Lower lobe of right lung (tissue), 2 donors: Measurements from ENCODE around the gene KIF26B. TPM values are rescaled to one million over a fixed set of nuclear protein-coding genes. Genes with fewer than 3 reads are reported as not detected.
A peak's percentile ranks its signal among the peaks of the same experiment; 100 is the strongest.

ENCODE experiments used
- ATAC-seq, 2 donors: fragments of 200-7000 bp; cut with Tn5 transposase; one replicate each; pipeline ENCODE4 v1.9.1; 2020 to 2022; ENCODE audit warnings: mild to moderate bottlenecking in 2 of 2, moderate library complexity in 2 of 2
- DNase-seq: peaks from one replicate; pipeline ENCODE4 v3.0.0-alpha.2; 2020
- H3K27ac ChIP-seq: fragments of 200-600 bp; one replicate; pipeline ENCODE4 v1.8.0; 2022
- H3K27me3 ChIP-seq: fragments of 200-600 bp; one replicate; pipeline ENCODE4 v1.8.0; 2022; ENCODE audit warnings: low read depth
- H3K36me3 ChIP-seq: fragments of 200-600 bp; one replicate; pipeline ENCODE4 v1.8.0; 2022; ENCODE audit warnings: mild to moderate bottlenecking
- H3K4me1 ChIP-seq: fragments of 200-600 bp; one replicate; pipeline ENCODE4 v1.8.0; 2022
- H3K4me3 ChIP-seq: fragments of 200-600 bp; one replicate; pipeline ENCODE4 v1.8.0; 2022; ENCODE audit warnings: mild to moderate bottlenecking
- H3K9me3 ChIP-seq: fragments of 200-600 bp; one replicate; pipeline ENCODE4 v1.8.0; 2022
- intact Hi-C: fragments of 100-400 bp; cut with DNase I; formaldehyde crosslinking; loops from one replicate; pipeline ENCODE4 v1.11.0; 2022
- total RNA-seq: library from RNA; stranded (reverse); fragmentation: NEBNext Ultra II Directional; extraction: Animal tissue kit (Norgen Biotek cat#: 25700); gene quantifications from one replicate; pipeline ENCODE4 v1.2.1, GENCODE V29; 2021
- TF ChIP-seq, protein P1 (sequence below): fragments of 200-600 bp; IDR thresholded peaks from one replicate; pipeline ENCODE4 v1.8.0; 2022; ENCODE audit warnings: antibody characterized with exemption, mild to moderate bottlenecking
- donor health status: DM: no; HTN: yes; CAD: no; lungs with severe emphysema.

Gene KIF26B
- total RNA-seq, 1 donor from 2014 or later: 1.2 TPM

DNA sequence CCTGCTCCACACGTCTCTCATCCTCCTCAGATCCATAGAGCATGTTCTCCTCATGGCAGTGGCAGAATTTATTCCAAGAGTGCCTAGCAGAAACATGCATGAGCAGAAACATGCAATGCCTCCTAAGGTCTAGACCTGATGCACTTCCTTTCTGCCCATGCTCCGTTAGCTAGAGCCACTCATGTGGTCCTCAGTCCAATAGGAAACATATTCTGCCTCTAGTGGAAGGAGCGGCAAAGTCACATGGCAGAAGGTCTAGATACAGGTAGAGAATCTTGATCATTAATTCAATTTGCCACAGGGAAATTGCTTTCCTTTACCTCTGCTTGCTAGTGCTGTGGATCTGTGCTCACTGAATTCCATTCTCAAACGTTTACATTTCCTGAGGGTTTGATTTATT lies 130.4 kb downstream of the KIF26B start:
- no peaks in the 10 kb centered on the region for H3K4me1 ChIP-seq
- TF ChIP-seq, protein P1, sequence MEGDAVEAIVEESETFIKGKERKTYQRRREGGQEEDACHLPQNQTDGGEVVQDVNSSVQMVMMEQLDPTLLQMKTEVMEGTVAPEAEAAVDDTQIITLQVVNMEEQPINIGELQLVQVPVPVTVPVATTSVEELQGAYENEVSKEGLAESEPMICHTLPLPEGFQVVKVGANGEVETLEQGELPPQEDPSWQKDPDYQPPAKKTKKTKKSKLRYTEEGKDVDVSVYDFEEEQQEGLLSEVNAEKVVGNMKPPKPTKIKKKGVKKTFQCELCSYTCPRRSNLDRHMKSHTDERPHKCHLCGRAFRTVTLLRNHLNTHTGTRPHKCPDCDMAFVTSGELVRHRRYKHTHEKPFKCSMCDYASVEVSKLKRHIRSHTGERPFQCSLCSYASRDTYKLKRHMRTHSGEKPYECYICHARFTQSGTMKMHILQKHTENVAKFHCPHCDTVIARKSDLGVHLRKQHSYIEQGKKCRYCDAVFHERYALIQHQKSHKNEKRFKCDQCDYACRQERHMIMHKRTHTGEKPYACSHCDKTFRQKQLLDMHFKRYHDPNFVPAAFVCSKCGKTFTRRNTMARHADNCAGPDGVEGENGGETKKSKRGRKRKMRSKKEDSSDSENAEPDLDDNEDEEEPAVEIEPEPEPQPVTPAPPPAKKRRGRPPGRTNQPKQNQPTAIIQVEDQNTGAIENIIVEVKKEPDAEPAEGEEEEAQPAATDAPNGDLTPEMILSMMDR: no peak
- no peaks in the 10 kb centered on the region for H3K27me3 ChIP-seq
- no peak overlapping the region for H3K27ac ChIP-seq
- no peak for DNase-seq
- no peaks in the 10 kb centered on the region for H3K36me3 ChIP-seq
- intact Hi-C loops: no loop called here
- no peaks in the 10 kb centered on the region for H3K9me3 ChIP-seq
- H3K4me3 ChIP-seq: no peak overlapping the region
- ATAC-seq: no peak

DNA sequence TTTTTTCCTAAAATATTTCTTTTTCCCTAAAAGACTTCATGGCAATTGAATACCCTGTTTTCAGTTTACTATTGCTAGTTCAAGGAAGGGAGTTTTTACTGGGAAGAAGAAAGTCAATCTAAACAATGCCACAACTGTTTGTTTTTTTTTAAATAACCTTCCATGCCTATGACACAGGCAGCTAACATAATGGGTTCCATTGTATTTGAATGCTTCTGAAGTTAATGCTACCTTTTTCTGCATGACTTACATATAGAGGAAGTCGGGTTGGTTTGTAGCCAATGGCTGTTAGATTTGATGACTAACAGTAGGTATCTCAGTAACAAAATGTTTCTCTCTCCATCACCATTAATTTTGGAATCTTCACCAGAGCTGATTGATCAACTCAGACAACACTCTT lies 134.0 kb downstream of the KIF26B start:
- Histone ChIP-seq H3K4me1 (no peaks in the 10 kb centered on the region), H3K27ac (no peak overlapping the region), H3K4me3 (no peak overlapping the region), H3K36me3 (no peaks in the 10 kb centered on the region), H3K9me3 (no peaks in the 10 kb centered on the region), H3K27me3 (no peaks in the 10 kb centered on the region)
- DNase-seq: no peak
- intact Hi-C loops: no loop called here
- ATAC-seq: no peak
- TF ChIP-seq, protein P1: no peak

DNA sequence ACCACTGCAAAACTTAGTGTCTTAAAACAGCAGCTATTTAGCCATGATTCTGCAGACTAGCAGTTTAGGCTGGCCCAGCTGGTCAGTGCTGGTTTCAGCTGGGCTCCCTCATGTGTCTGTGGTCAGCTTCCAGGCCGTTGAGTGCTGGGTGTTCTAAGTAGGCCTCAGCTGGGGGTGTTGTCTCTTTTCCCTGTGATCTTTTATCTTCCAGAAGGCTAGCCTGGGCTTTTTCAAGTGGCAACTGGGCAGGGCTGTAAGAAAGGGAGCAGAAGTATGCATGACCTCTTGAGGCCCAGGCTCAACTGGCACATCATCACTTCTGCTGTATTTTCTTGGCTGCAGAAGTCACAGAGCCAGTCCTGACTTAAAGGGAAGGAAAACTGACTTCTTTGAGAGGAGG lies 136.1 kb downstream of the KIF26B start:
- Histone ChIP-seq H3K27ac (no peak overlapping the region), H3K4me3 (no peak overlapping the region), H3K27me3 (no peaks in the 10 kb centered on the region), H3K4me1 (no peaks in the 10 kb centered on the region), H3K36me3 (no peaks in the 10 kb centered on the region), H3K9me3 (no peaks in the 10 kb centered on the region)
- DNase-seq: no peak
- TF ChIP-seq, protein P1: no peak
- intact Hi-C loops: no loop called here
- ATAC-seq: peak; percentile 23 to 65

DNA sequence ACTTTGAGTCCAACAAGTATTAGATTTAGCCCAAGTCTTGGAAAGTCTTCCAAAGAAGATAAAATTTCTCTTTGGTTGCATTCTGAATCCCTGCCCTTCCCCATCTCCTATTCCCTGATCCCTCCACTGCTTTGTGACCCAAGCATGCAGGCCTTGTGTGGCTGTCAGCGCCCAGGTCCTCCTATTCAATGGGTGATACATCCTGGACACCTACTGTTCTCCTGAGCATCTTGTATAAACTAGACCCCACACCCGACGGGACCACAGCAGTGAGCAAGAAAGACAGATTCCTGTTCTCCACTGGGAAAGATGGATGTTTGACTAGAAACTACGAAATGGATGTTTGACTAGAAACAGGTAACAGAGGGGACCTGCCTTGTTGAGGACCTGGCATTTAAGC lies 136.6 kb downstream of the KIF26B start:
- no peak overlapping the region for H3K27ac ChIP-seq
- TF ChIP-seq, protein P1: no peak
- intact Hi-C loops: no loop called here

DNA sequence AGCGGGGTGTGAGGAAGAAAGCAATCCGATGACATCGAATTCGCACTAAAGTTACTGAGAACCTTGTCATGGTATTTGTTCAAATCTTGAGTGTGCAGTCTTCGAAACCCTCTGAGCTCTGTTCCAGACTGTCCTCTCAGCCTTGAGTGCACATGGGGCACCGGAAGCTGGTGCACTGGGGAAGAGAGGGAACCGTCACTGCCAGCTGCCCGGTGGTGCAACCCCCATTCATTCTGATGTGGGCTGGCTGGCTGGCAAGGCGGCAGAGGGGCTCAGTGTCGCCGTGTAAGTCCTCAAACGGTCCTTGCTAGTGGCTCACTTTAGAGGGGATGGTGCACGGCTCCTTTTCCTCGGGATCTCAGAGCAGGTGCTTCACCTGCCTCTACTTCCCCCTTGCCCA lies 137.4 kb downstream of the KIF26B start:
- TF ChIP-seq, protein P1: no peak
- H3K27ac ChIP-seq: no peak overlapping the region
- no peak for DNase-seq

More for the DNA sequence above, 136.6 kb downstream of the KIF26B start:
- DNase-seq (no peak), ATAC-seq (no peak)
- Histone ChIP-seq H3K9me3 (no peaks in the 10 kb centered on the region), H3K4me1 (no peaks in the 10 kb centered on the region), H3K4me3 (no peak overlapping the region), H3K36me3 (no peaks in the 10 kb centered on the region), H3K27me3 (no peaks in the 10 kb centered on the region)

DNA sequence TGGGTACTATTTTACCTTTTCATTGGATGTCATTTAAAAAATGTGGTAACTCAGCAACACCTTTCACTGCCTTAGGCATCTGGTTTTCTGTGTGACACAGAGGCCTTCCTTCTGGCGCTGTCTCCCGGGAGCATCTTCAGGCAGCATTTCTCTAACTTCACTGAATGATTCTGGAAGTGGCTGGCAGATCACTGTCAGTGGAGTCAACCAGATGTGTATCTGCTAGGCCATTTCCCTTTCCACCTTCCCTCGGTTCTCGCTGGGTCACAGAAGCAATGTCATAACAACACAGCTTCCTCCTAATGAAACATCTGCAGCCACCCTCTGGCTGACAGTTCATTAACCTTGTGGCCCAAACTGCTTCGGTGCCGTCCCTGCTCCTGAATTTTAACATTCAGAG lies 137.8 kb downstream of the KIF26B start:
- no peak overlapping the region for H3K4me3 ChIP-seq
- H3K27ac ChIP-seq: no peak overlapping the region
- H3K36me3 ChIP-seq: no peaks in the 10 kb centered on the region
- DNase-seq: no peak
- TF ChIP-seq, protein P1: no peak
- intact Hi-C loops: no loop called here
- H3K4me1 ChIP-seq: no peaks in the 10 kb centered on the region
- ATAC-seq: no peak
- no peaks in the 10 kb centered on the region for H3K9me3 ChIP-seq
- no peaks in the 10 kb centered on the region for H3K27me3 ChIP-seq

More for the DNA sequence above, 137.4 kb downstream of the KIF26B start:
- ATAC-seq: no peak
- intact Hi-C loops: no loop called here
- Histone ChIP-seq H3K9me3 (no peaks in the 10 kb centered on the region), H3K4me3 (no peak overlapping the region), H3K27me3 (no peaks in the 10 kb centered on the region), H3K4me1 (no peaks in the 10 kb centered on the region), H3K36me3 (no peaks in the 10 kb centered on the region)
